Thoracic aorta (tissue), 2 donors: ENCODE results near the gene RILPL1. TPM values are rescaled to one million over a fixed set of nuclear protein-coding genes. Genes with fewer than 3 reads are reported as not detected.

Experiments used
- ATAC-seq: fragments of 150-250 bp; one replicate; pipeline ENCODE4 v1.8.0; 2017; ENCODE audit warnings: low read depth; ENCODE audit not compliant: insufficient number of reproducible peaks, low FRiP score
- DNase-seq: peaks from one replicate; pipeline ENCODE4 v3.0.0-alpha.2; 2020; ENCODE audit warnings: low spot score
- H3K27ac ChIP-seq, 2 donors: fragments of 200-600 bp; sonication (generic); 1 replicate in 1 of 2; 2 replicates in 1 of 2; pipeline ENCODE4 v1.5.1; 2016; ENCODE audit warnings: mild to moderate bottlenecking in 2 of 2, moderate library complexity in 2 of 2
- H3K27me3 ChIP-seq: fragments of 200-600 bp; sonication (generic); replicated peaks from 2 replicates; pipeline ENCODE4 v1.6.0; 2016; ENCODE audit warnings: mild to moderate bottlenecking; ENCODE audit not compliant: insufficient read depth
- H3K36me3 ChIP-seq: fragments of 200-600 bp; sonication (generic); one replicate; pipeline ENCODE4 v1.5.1; 2016
- H3K4me1 ChIP-seq, 2 donors: fragments of 200-600 bp; sonication (generic); 1 replicate in 1 of 2; 2 replicates in 1 of 2; pipeline versions ENCODE4 v1.5.1 to v1.6.0; 2016; ENCODE audit warnings: low read depth in 2 of 2, mild to moderate bottlenecking in 1 of 2; ENCODE audit not compliant: control insufficient read depth in 1 of 2
- H3K4me3 ChIP-seq: fragments of 200-600 bp; sonication (generic); 2 replicates; pipeline ENCODE4 v1.5.1; 2016; ENCODE audit warnings: mild to moderate bottlenecking
- H3K9me3 ChIP-seq: fragments of 200-600 bp; sonication (generic); 2 replicates; pipeline ENCODE4 v1.5.1; 2016
- total RNA-seq, 2 donors: library from RNA; depleted of rRNA; stranded (reverse); fragments of >200 nt; gene quantifications; one replicate each; pipeline versions ENCODE4 v1.1.0 to v1.2.3, GENCODE V29; 2016
- TF ChIP-seq, protein P1 (sequence below): fragments of 200-600 bp; sonication (generic); IDR thresholded peaks from one replicate; pipeline ENCODE4 v1.5.1; 2019; ENCODE audit warnings: antibody characterized with exemption

The RILPL1 gene
- total RNA-seq, 2 donors from 2014 or later, result 29.0 to 49.7 TPM

DNA sequence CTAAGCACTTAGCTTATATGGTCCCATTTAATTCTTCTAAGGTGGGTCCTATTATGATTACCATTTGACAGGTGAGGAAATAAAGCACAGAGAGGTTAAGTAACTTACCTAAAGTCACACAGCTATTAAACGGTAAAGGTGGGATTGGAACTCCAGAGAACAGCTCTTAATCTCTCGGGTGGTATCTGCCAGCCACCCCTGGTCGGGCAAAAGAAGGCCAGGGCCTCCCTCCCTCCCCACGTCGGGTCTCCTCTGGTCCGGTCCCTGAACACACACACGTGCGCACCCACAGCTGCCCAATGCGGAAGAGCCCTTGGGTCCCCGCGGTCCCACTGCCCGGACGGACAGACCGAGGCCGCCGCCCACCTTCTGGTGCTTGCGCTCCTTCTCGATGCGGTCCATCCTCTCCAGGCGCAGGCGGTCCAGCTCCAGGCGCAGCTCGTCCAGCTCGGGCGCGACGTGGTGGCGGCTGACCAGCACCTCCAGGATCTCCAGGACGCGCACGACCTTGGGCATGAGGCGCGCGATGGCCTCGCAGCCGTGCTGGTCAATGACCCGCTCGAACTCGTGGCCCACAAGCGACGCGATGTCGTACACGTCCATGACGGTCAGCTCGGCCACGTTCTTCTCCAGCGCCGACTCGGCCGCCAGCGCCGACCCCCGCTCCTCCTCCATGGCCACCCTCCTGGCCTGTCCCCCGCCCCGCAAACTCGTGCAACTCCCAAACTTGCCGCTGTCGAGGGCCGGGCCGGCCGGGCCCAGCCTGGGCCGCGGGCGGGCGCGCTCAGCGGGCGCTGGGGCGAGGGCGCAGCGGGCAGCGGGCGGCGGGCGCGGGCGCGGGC, 490 bp downstream of the RILPL1 start:
- Histone ChIP-seq H3K27ac (peak overlapping the region; percentile 67 to 69), H3K36me3 (no peaks in the 10 kb centered on the region), H3K9me3 (no peaks in the 10 kb centered on the region), H3K27me3 (no peaks in the 10 kb centered on the region), H3K4me3 (peak overlapping the region; percentile 77), H3K4me1 (peaks cover 17 to 41% of the 10 kb centered on the region in 2 donors)
- no peak for ATAC-seq
- TF ChIP-seq, protein P1, sequence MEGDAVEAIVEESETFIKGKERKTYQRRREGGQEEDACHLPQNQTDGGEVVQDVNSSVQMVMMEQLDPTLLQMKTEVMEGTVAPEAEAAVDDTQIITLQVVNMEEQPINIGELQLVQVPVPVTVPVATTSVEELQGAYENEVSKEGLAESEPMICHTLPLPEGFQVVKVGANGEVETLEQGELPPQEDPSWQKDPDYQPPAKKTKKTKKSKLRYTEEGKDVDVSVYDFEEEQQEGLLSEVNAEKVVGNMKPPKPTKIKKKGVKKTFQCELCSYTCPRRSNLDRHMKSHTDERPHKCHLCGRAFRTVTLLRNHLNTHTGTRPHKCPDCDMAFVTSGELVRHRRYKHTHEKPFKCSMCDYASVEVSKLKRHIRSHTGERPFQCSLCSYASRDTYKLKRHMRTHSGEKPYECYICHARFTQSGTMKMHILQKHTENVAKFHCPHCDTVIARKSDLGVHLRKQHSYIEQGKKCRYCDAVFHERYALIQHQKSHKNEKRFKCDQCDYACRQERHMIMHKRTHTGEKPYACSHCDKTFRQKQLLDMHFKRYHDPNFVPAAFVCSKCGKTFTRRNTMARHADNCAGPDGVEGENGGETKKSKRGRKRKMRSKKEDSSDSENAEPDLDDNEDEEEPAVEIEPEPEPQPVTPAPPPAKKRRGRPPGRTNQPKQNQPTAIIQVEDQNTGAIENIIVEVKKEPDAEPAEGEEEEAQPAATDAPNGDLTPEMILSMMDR, result no peak
- no peak for DNase-seq

DNA sequence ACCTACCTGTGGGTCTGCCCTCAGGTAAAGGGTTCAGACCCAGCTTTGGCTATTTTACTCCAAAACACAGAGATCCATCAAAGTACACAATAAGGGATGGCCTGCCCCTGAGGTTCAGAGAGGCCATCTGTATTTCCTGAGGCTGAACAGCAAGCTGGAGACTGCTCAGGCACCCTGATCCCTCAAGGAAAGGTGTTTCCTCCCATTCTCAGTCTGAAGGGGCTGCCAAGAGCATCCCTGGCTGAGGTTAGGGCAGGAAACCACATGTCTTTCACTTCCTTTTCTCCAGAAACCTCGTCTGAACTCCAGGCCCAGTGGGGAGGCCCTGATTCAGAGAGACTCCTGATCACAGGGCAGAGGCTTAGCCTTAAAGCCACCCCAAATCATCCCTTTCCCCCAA, 1.5 kb downstream of the RILPL1 start:
- no peak for ATAC-seq
- no peak for DNase-seq
- peaks cover 17 to 41% of the 10 kb centered on the region in 2 donors for H3K4me1 ChIP-seq
- no peaks in the 10 kb centered on the region for H3K27me3 ChIP-seq
- H3K4me3 ChIP-seq, result peak overlapping the region; percentile 77
- H3K9me3 ChIP-seq, result no peaks in the 10 kb centered on the region
- H3K27ac ChIP-seq, result peak overlapping the region; percentile 67 to 69
- TF ChIP-seq, protein P1, result no peak
- no peaks in the 10 kb centered on the region for H3K36me3 ChIP-seq

DNA sequence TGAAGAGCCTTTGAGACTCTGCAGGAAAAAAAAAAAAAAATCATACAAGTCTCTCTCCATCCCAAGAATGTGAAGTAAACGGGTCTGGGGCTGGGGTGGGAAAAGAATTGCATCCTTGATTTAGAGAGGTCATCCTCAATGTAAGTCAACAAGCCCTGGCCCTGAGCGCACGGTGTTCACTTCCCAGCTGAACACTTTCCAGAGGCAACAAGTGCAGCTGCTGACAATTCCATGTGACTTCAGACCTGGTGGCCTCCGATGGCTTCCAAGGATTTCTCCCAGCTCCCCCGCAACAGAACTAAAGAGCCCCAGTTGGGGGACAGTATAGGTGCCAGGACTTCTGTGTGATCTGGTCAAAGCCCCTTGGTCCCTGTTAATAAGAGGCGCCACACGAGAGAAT, 2.4 kb downstream of the RILPL1 start:
- Histone ChIP-seq H3K9me3 (no peaks in the 10 kb centered on the region), H3K27me3 (no peaks in the 10 kb centered on the region), H3K36me3 (no peaks in the 10 kb centered on the region), H3K27ac (peak overlapping the region; percentile 67 to 69), H3K4me3 (peak overlapping the region; percentile 77), H3K4me1 (peaks cover 17 to 41% of the 10 kb centered on the region in 2 donors)
- TF ChIP-seq, protein P1, result no peak
- ATAC-seq (no peak), DNase-seq (no peak)

DNA sequence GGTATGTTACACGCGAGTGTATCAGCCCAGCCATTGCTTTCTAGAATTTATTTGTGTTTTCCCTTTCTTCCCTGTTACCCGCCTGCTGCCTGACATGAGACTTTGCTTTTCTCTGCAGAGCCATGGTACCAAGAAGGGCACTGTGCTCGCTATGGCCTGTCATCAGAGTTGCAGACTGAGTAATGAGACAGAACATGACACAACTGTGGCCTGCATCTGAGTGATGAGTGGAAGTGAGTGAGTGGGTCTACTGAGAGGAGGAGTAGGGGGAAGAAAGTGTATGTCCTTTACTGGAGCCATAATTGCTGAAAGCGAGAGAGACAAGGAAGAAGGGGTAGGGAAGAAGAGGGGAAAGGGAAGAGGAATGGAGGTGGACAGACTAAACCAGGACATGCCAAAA, 2.9 kb downstream of the RILPL1 start:
- peak overlapping the region in 1 of 2 donors; percentile 67 for H3K27ac ChIP-seq

DNA sequence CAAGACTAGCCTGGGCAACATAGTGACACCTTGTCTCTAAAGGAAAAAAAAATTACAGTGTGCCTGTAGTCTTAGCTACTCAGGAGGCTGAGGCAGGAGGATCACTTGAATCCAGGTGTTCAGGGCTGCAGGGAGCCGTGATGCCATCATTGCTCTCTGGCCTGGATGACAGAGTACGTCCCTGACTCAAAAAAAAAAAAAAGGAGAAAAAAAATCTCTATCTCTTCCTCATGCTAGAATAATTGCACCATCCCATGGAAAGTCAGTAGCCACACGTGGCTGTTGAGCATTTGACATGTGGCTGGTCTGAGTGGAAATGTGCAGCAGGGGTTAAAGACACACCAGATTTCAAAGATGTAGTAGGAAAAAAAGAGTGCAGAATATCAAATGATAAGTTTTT, 3.8 kb downstream of the RILPL1 start:
- no peaks in the 10 kb centered on the region for H3K36me3 ChIP-seq
- peak overlapping the region in 1 of 2 donors; percentile 38 for H3K27ac ChIP-seq
- DNase-seq (no peak), ATAC-seq (no peak)
- H3K27me3 ChIP-seq, result no peaks in the 10 kb centered on the region
- TF ChIP-seq, protein P1, result no peak
- H3K9me3 ChIP-seq, result no peaks in the 10 kb centered on the region
- H3K4me3 ChIP-seq, result no peak overlapping the region
- peaks cover 17 to 41% of the 10 kb centered on the region in 2 donors for H3K4me1 ChIP-seq

More for the DNA sequence above, 2.9 kb downstream of the RILPL1 start:
- Histone ChIP-seq H3K4me3 (peak overlapping the region; percentile 10), H3K27me3 (no peaks in the 10 kb centered on the region), H3K36me3 (no peaks in the 10 kb centered on the region), H3K9me3 (no peaks in the 10 kb centered on the region), H3K4me1 (peaks cover 17 to 41% of the 10 kb centered on the region in 2 donors)
- TF ChIP-seq, protein P1, result no peak
- ATAC-seq (no peak), DNase-seq (no peak)
